SHP77 (cell line): Measurements from ENCODE around the gene CIRBP.
"Not testable (repeated sequence)": the region's sequence is repeated elsewhere in the genome, so short reads cannot be mapped to it uniquely, and the experiment has no call there.

Experiments
- DNase-seq, 2 experiments: peaks; one replicate each; lab custom pipeline; 2025; lab: John Stamatoyannopoulos, UW

The CIRBP gene

DNA sequence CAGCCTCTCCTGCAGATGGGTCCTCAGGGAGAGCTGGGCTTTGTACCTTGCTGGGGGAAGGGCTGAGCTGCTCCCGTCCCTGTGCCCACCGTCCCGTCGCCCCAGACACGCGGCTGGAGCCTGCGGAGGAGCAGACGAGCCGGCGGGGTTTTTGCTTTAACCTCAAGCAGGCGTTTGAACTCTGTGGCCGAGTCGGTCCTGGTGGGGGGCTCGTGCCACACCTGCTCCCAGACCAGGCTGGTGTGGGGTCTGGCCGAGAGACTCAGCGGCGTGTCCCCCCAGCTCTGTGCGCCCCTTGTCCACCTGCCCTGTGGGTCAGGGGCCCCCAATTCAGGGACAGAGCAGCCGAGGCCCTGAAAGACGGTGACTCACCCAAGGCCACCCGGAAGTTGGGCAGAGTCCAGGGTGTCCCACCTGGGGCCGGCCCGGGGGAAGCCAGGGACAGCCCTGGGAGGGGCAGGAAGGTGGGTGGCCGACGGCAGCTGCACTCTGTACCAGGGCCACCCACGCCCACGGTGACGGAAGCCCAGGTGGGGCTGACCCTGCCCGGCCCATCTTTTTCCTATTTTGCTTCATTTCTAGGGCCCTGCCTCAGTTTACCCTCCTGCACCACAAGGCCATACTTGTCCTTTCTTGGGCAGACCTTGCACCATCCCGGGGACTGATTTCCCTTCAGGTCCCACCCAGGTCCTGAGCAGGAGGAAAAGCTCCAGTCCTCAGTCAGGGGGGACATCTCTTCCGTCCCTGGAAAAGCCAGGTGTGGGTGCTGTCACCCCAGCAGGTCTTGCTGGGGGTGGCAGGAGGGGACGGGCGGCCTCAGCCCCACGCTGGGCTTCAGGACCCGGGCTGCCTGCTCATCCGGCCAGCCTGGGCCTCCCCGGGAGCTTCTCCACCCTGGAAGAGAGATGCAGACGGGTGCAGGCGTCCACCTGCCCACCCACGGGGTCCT lies 21.8 kb downstream of the CIRBP start:
- no peak for DNase-seq

- no peak for DNase-seq
These were observed 22.8 kb downstream of the CIRBP start for GRCh38 chr19:1291761-1292418.

GRCh38 chr19:1292419-1293151 lies 23.5 kb downstream of the CIRBP start:
- no peak for DNase-seq

DNA sequence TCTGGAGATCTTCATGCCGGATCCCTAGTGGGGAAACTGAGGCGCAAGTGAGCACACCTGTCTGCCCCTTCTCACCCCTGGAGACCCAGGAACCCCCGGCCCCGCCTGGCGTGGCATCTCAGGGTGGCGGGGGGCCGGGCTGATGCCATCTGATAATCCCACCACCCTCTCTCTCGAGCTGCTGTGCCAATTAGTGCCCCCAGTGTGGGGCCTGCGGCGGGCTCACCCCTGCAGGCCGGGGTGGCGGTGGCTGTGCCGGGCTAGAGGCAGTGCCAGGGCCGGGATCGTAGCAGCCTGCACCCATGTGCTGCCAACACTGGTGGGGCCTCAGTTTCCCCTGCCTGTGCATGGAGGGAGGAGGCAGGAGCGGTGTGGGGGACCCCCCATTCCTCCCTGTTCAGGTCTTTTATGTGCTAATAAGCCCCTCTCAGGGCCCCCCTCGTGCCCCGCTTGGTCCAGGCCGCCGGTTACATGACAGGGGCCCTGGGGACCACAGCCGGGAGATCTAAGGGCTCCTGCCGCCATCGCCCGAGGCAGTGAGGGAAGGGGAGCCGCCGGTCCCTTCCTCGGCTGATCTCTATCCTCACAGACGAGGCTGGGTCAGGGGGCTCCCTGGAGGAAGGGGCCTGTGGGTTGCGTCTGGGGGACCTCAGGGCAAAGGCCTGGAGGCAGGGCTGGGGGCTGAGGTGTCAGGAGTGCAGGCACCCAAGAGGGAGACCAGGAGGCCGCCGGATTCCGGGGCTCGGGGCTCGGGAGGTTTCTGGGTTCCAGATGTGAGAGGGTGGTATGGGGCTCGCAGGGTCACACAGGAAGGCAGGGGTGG lies 24.9 kb downstream of the CIRBP start:
- no peak for DNase-seq

DNA sequence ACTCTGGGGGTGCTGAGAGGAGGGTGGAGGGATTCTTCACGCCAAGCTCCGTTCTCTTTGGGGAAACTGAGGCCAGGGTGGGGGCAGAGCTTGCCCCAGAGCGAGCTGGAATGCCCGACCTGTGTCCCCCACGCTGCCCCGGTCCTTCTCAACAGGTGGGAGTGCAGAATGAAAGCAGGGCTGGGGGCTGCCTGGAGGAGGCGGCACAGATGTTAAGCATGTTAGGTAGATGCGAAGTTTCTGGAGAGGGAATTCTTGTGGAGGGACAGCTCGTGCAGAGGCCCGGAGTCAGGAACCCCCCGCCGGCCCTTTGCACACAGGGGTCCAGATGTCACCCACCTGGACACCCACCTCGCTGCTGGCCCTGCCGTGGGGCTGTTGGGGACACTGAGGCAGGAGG lies 25.6 kb downstream of the CIRBP start:
- DNase-seq, result no peak

GRCh38 chr19:1295169-1296012 lies 26.3 kb downstream of the CIRBP start:
- no peak for DNase-seq

- DNase-seq, result no peak
These were observed 26.9 kb downstream of the CIRBP start for GRCh38 chr19:1296078-1296477.

GRCh38 chr19:1296575-1297271 lies 27.6 kb downstream of the CIRBP start:
- DNase-seq, result no peak

- no peak for DNase-seq
These were observed 29.1 kb downstream of the CIRBP start for GRCh38 chr19:1298235-1298634.

DNA sequence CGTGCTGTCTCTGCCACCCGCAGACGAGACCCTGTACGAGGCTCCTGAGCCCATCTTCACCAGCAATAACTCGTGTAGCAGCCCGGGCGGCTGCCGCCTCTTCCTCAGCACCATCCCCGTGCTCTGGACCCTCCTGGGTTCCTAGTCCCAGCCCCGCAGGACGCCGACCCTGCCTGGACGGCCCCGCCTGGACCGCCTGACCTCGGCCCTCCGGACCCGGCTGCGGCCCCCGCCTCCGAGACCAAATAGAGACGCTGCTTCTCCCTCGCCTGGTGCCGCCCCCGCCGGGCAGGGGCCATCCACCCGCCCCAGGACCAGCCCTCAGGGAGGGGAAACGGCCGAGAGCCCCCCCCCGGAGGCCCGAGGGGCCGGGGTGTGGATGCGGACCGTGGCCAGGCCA lies 30.7 kb downstream of the CIRBP start:
- no peak for DNase-seq

DNA sequence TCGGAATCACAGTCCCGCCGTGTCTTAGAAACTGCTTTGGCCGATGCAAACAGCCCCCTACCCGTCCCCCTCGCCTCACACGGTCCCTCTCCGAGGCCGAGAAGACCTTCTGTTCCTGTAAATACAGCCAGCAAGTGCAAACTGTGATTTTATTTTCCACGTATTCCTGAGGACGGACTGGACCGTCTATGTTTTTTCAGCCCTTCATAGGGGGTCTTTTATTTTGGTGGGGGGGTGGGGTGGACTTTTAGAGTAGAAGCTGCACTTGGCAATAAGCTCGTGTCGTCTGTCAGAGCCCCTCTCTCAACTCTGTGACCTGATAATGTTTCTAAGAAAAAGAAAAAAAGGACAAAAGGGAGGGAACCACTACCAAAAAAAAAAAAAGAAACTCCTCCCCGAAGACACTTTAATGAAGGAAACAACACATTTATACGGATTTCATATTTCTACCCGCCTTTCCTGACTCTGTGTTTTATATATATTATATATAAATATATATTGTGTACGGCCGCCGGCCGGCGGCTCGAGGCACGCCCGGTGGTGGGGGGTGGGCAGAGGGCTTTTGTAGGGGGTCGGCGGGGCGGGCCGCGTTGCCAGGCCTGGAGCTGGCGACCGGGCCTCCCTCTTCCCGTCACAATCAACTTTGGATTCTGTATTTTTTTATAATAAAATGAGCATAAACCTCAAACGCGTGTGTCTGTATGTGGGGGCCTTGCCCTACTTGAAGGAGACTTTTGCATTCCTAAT lies 31.8 kb downstream of the CIRBP start:
- DNase-seq, result no peak

- DNase-seq, result no peak
These were observed 33.6 kb downstream of the CIRBP start for GRCh38 chr19:1302533-1303239.

DNA sequence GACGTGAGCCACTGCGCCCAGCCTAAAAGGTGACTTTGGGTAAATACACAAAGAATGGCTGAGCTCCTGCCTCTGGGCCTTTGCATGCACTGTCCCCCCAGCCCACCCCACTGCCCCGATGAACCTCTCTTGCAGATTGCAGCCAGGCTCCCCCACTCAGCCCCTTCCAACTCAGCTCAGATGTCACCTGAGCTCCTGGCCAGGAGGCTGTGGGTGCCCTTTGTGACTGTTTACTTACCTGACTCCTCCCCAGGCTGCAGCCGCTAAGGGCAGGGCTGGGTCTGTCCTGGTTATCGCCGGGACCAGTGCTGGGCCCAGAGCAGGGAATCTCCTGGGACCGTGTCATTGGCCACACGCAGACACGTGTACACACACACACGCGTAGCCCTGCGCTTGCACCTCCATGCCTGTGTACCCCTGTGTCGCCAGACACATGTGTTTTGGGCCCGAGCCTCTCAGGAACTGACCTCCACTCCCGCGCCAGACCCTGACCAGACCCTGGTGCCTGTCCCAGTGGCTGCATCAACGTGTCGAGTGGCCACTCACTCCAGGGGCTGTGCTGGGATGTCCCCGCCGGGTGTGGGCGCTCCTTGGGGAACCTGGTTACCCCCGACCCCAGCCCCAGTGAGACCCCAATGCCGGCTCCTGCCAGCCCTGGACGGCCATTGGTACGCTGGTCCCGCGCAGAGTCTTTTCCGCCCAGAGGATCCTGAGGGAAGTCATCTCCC lies 35.2 kb downstream of the CIRBP start:
- DNase-seq, result no peak

- not testable (repeated sequence) for DNase-seq
These were observed 36.2 kb downstream of the CIRBP start for GRCh38 chr19:1305354-1305753.

DNA sequence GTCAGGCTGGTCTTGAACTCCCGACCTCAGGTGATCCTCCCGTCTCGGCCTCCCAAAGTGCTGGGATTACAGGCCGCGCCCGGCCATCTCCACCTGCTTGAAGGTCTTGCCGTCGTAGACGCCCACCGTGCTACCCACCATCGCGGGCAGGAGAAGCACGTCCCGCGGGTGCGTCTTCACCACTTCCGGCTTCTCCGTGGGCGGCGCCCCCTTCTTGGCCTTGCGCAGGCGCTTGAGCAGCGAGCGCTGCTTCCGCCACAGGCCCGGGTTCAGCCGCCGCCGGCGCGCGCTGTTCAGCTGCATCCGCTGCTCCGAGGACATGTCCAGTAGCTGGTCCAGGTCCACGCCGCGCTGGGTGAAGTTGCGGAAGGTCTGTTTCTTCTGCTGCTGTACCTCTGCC lies 38.2 kb downstream of the CIRBP start:
- peak; percentile 60 to 85 for DNase-seq

DNA sequence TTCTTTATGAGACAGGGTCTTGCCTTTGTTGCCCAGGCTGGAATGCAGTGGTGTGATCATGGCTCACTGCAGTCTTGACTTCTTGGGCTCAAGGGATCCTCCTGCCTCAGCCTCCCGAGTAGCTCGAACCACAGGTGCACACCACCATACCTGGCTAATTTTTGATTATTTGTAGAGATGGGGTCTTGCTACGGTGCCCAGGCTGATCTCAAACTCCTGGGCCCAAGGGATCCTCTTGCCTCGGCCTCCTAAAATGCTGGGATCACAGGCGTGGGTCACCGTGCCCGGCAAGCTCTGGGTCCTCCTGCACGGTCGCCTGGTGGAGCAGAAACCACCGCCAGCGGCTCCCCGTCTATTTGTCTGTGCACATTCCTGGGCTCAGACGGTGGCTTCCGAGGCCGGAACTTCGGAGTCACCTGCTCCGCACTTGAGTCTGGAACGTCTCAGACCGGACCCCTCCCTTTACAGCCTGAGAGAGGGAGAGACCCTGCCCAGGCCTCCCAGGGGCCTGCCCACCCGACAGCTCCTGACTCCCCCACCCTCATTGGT lies 38.7 kb downstream of the CIRBP start:
- no peak for DNase-seq

GRCh38 chr19:1308718-1309117 lies 39.6 kb downstream of the CIRBP start:
- DNase-seq, result no peak
